ENCODE measurements around the gene GARRE1. TPM values are rescaled to one million over a fixed set of nuclear protein-coding genes. Genes with fewer than 3 reads are reported as not detected.
A peak's percentile ranks its signal among the peaks of the same experiment; 100 is the strongest.
"Not testable (repeated sequence)": the region's sequence is repeated elsewhere in the genome, so short reads cannot be mapped to it uniquely, and the experiment has no call there.

The GARRE1 gene
- total RNA-seq, 1 donor from 2014 or later, result 10.0 TPM

DNA sequence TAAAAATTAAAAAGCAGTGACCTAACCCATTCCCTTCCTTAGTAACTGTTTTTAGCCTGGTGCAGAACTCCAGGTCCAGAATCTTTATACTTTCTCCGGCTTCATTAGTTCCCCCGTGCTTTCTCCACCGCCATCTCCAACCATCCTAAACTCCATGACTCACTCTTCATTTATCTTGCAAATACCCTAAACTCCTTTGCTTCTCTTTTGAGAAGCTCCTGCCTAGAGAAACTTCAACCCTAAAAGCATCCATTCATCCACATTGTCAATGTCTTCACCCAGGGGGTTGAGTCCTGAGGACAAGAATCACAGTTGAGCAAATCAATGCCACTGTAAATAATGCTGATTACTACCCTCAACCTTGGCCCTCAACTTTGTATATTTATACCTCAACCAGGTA lies 17.1 kb upstream of the GARRE1 start:
- Mint-ChIP-seq H3K36me3 (ENCODE audit: low read depth) (peaks cover 11% of the 10 kb centered on the region), H3K27ac (no peak overlapping the region), H3K27me3 (ENCODE audit: low read depth) (no peaks in the 10 kb centered on the region), H3K4me3 (ENCODE audit: low read depth) (no peak overlapping the region), H3K4me1 (ENCODE audit: low read depth) (peaks cover 10% of the 10 kb centered on the region), H3K9me3 (no peaks in the 10 kb centered on the region)
- no peak for DNase-seq (ENCODE audit: low spot score)
- intact Hi-C loops (cut with micrococcal nuclease), result no loop called here

DNA sequence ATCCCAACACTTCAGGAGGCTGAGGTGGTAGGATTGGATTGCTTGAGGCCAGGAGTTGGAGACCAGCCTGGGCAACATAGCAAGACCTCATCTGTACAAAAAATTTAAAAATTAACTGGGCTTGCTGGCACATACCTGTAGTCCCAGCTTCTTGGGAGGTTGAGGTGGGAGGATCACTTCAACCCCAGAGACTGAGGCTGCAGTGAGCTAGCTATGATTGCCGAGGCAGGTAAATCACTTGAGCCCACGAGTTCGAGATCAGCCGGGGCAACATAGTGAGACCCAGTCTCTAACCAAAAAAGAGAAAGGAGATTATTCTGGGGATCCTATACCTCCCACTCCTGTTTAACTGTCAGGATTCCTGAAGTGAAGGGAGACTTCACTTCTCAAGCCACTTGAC lies 16.4 kb upstream of the GARRE1 start:
- Mint-ChIP-seq H3K27ac (no peak overlapping the region), H3K4me3 (ENCODE audit: low read depth) (no peak overlapping the region), H3K36me3 (ENCODE audit: low read depth) (peaks cover 9% of the 10 kb centered on the region), H3K9me3 (no peaks in the 10 kb centered on the region), H3K4me1 (ENCODE audit: low read depth) (peaks cover 3% of the 10 kb centered on the region), H3K27me3 (ENCODE audit: low read depth) (no peaks in the 10 kb centered on the region)
- DNase-seq (ENCODE audit: low spot score), result no peak
- intact Hi-C loops (cut with micrococcal nuclease), result no loop called here

DNA sequence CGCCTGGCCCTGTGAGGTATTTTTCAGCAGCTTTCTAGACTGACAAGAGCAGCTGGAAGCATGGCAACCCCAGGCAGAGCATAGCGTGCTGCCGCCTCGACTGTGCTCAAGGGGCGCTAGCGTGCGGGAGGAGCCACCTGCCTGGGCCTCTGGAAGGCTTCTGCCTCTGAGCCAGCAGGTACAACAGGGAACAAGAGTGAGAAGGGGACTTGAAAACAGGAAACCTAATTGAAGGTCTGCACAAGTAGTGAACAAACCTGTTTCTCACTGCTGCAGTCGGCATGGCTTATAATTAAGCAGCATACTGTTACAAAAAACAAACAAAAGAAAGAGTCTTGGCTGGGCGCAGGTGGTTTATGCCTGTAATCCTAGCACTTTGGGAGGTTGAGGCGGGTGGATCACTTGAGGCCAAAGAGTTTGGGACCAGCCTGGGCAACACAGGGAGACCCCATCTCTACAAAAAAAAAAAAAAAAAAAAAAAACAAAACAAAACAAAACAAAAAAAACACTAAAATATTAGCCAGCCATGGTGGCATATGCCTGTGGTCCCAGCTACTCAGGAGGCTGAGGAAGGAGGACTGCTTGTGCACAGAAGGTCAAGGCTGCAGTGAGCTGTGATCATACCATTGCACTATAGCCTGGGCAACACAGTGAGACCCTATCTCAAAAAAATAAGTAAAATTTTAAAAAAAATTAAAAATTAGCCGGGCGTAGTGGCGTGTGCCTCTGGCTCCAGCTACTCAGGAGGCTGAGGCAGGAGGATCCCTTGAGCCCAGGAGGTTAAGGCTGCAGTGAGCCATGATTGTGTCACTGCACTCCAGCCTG lies 12.6 kb upstream of the GARRE1 start:
- Mint-ChIP-seq H3K9me3 (no peaks in the 10 kb centered on the region), H3K4me3 (ENCODE audit: low read depth) (no peak overlapping the region), H3K27me3 (ENCODE audit: low read depth) (no peaks in the 10 kb centered on the region), H3K36me3 (ENCODE audit: low read depth) (no peaks in the 10 kb centered on the region), H3K4me1 (ENCODE audit: low read depth) (no peaks in the 10 kb centered on the region), H3K27ac (no peak overlapping the region)
- intact Hi-C loops (cut with micrococcal nuclease), result no loop called here
- no peak for DNase-seq (ENCODE audit: low spot score)

DNA sequence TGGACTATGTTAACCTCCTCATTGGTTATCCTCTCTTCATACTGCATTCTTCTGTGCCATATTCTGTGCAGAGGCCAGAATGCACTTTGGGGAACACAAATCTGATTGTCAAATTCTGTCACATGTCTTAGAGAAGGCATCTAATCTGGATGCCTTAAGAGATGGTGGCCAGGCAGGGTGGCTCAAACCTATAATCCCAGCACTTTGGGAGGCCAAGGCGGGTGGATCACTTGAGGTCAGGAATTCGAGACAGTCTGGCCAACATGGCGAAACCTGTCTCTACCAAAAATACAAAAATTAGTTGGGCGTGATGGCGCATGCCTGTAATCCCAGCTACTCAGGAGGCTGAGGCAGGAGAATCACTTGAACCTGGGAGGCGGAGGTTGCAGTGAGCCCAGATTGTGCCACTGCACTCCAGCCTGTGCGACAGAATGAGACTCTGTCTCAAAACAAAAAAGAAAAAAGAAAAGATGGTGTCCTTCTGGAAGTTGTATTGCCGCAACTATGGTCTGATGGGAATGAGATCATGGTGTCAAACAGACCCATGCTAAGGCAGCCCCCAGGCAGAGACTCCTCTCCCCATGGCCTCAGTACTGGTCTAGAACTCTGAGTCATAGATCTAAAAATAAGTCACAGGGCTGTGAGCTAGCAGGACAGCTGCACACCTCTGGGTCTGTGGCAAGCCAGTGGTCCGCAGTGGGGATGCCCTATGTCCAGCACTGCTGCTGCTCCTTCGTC lies 11.0 kb upstream of the GARRE1 start:
- H3K36me3 Mint-ChIP-seq (ENCODE audit: low read depth); DNase-seq (ENCODE audit: low spot score); H3K27ac Mint-ChIP-seq; intact Hi-C loops (cut with micrococcal nuclease); H3K27me3 Mint-ChIP-seq (ENCODE audit: low read depth); H3K9me3 Mint-ChIP-seq; H3K4me1 Mint-ChIP-seq (ENCODE audit: low read depth); H3K4me3 Mint-ChIP-seq (ENCODE audit: low read depth): not testable (repeated sequence)

DNA sequence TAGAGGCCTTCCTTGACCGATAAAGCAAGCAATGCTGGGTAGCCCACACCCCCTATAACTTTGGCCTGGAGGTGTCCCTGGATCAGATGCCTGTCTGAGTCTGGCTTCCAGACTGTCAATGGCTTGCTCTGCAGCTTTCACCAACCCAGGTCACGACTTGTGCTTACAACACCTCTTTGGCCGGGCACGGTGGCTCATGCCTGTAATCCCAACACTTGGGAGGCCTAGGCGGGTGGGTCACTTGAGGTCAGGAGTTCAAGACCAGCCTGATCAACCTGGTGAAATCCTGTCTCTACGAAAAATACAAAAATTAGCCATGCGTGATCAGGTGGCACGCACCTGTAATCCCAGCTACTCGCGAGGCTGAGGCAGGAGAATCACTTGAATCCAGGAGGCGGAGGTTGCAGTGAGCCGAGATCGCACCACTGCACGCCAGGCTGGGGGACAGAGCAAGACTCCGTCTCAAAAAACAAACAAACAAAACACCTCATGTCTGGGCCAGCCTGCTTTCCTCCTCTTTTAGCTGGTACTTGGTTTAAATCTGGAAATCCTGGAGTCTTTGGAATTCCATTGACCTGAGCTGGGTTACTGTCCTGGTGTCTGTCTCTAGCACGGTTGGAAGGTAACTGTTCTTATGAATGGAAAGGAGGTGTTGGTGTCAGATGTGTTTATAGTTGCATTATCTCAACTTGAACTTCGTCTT lies 10.3 kb upstream of the GARRE1 start:
- Mint-ChIP-seq H3K9me3 (no peaks in the 10 kb centered on the region), H3K27me3 (ENCODE audit: low read depth) (no peaks in the 10 kb centered on the region), H3K4me1 (ENCODE audit: low read depth) (no peaks in the 10 kb centered on the region), H3K4me3 (ENCODE audit: low read depth) (no peak overlapping the region), H3K36me3 (ENCODE audit: low read depth) (no peaks in the 10 kb centered on the region), H3K27ac (no peak overlapping the region)
- intact Hi-C loops (cut with micrococcal nuclease), result no loop called here
- DNase-seq (ENCODE audit: low spot score), result no peak

DNA sequence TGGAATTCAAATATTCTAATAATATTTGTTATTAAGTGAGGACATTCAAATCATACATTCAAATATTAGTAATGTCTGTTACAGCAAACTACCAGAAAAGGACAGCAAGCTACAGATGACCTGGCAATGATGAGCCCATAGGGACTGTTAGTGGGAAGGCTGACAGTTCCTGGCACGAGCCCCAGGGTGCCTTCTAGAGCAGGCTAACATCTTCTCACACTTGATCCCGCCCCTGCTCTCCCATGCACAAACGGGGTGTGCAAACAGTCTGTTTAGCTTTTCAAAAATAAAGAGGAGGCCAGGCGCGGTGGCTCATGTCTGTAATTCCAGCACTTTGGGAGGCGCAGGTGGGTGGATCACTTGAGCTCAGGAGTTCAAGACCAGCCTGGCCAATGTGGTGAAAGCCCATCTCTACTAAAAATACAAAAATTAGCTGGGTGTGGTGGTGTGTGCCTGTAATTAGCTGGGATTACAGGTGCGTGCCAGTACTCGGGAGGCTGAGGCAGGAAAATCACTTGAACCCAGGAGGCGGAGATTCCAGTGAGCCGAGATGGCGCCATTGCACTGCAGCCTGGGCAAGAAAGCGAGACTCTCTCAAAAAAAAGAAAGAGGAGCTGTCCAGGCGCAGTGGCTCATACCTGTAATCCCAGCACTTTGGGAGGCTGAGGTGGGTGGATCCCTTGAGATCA lies 9.6 kb upstream of the GARRE1 start:
- no peak overlapping the region for H3K4me3 Mint-ChIP-seq (ENCODE audit: low read depth)
- no peak for DNase-seq (ENCODE audit: low spot score)
- no peak overlapping the region for H3K27ac Mint-ChIP-seq
- H3K27me3 Mint-ChIP-seq (ENCODE audit: low read depth), result no peaks in the 10 kb centered on the region
- H3K36me3 Mint-ChIP-seq (ENCODE audit: low read depth), result no peaks in the 10 kb centered on the region
- H3K4me1 Mint-ChIP-seq (ENCODE audit: low read depth), result no peaks in the 10 kb centered on the region
- no peaks in the 10 kb centered on the region for H3K9me3 Mint-ChIP-seq
- intact Hi-C loops (cut with micrococcal nuclease), result no loop called here

DNA sequence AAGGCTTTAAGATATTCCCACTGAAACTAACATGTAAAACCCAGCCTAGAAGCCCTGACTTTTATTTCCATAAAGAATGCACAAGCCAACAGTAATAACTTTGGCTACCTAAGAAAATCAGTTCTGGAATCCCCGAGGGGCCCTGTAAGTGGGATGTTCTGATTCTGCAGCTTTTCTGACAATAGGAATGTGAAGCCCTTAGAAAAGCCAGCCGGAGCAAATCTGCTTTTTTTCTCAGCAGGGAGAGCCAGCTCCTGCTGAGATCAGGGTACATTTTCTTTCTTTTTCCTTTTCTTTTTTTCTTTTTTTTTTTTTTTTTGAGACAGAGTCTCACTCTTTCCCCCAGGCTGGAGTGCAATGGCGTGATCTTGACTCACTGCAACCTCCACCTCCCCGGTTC lies 8.0 kb upstream of the GARRE1 start:
- no peak overlapping the region for H3K27ac Mint-ChIP-seq
- intact Hi-C loops (cut with micrococcal nuclease), result no loop called here
- no peak overlapping the region for H3K4me3 Mint-ChIP-seq (ENCODE audit: low read depth)
- no peaks in the 10 kb centered on the region for H3K9me3 Mint-ChIP-seq
- H3K36me3 Mint-ChIP-seq (ENCODE audit: low read depth), result no peaks in the 10 kb centered on the region
- DNase-seq (ENCODE audit: low spot score), result no peak
- no peaks in the 10 kb centered on the region for H3K27me3 Mint-ChIP-seq (ENCODE audit: low read depth)
- H3K4me1 Mint-ChIP-seq (ENCODE audit: low read depth), result no peaks in the 10 kb centered on the region

DNA sequence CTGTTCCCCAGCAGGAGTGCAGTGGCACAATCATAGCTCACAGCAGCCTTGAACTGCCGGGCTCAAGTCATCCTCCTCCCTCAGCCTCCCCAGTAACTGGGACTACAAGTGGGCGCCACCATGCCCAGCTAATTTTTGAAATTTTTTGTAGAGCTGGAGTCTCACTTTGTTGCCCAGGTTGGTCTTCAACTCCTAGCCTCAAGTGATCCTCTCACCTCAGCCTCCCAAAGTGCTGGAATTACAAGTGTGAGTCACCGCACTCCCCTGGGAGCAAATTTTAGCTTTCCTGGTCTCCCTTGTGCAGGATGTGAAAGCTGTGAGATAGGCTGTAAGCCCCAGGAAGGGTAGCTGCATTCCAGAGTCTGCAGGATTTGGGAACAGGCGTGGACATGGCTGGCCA lies 5.4 kb upstream of the GARRE1 start:
- Mint-ChIP-seq H3K4me1 (ENCODE audit: low read depth) (peaks cover 2% of the 10 kb centered on the region), H3K27me3 (ENCODE audit: low read depth) (no peaks in the 10 kb centered on the region), H3K36me3 (ENCODE audit: low read depth) (no peaks in the 10 kb centered on the region), H3K4me3 (ENCODE audit: low read depth) (no peak overlapping the region), H3K27ac (no peak overlapping the region), H3K9me3 (no peaks in the 10 kb centered on the region)
- no peak for DNase-seq (ENCODE audit: low spot score)
- intact Hi-C loops (cut with micrococcal nuclease), result no loop called here

DNA sequence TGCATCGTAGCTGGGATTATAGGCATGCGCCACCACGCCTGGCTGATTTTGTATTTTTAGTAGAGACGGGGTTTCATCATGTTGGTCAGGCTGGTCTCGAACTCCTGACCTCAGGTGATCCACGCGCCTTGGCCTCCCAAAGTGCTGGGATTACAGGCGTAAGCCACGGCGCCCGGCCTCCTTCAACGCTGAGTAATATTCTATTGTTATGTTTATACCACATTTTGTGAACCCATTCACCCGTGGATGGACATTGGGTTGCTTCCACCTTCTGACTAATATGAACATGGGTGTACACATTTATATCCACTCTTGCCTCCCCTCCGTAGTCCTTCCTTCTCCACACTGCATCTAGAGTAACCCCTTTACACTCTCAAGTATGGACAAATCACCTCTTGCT lies 1.2 kb upstream of the GARRE1 start:
- H3K9me3 Mint-ChIP-seq; H3K27me3 Mint-ChIP-seq (ENCODE audit: low read depth); H3K36me3 Mint-ChIP-seq (ENCODE audit: low read depth); H3K4me1 Mint-ChIP-seq (ENCODE audit: low read depth); DNase-seq (ENCODE audit: low spot score); intact Hi-C loops (cut with micrococcal nuclease); H3K27ac Mint-ChIP-seq: not testable (repeated sequence)
- H3K4me3 Mint-ChIP-seq (ENCODE audit: low read depth), result peak overlapping the region; percentile 95

DNA sequence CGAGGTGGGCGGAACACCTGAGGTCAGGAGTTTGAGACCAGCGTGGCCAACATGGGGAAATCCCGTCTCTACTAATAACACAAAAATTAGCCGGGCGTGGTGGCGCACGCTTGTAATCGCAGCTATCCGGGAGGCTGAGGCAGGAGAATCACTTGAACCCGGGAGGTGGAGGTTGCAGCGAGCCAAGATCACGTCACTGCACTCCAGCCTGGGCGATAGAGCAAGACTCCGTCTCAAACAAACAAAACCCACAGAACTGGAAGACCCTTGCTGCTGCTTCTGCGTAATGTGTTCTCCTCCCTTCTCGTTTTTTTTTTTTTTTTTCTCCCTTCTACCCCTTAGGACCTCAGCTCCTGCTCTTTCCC lies 691 bp upstream of the GARRE1 start:
- H3K27ac Mint-ChIP-seq, result peak overlapping the region; percentile 93
- not testable (repeated sequence) for H3K36me3 Mint-ChIP-seq (ENCODE audit: low read depth)

DNA sequence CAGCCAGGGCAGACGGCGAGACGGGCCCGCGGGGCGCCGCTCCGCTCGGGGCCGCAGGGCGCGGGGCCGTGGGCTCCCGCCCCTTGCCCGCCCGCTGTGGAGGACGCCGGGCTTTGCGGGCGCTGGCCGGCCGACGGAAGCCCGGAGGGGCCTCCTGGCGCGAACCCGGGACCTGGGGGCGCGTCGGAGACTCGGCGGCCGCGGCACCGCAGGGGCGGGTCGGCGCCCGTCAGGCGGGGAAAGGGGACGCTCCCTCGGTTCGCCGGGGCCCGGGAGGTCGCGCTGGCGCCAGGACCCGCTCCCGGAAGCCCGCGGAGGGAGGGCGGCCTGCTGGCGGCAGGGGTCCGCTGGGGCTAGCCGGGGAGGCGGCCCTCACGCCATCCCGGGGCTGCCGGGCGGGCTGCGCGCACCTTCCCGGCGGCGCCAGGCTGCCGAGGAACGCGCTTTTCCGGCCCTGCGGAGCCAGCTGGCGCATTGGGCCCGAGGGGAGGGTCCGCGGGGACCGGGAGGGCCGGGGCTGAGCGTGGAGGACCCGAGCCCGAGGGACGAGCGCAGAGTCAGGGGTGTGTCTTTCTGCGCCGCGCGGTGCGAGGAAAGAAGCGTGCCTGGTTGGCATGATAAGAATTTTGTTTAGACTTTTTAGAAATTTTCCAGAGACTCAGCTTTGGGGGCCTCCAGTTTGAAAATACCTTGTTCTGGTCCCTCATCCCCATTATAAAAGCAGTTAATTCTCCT lies 511 bp downstream of the GARRE1 start:
- intact Hi-C loops (cut with micrococcal nuclease), result loop anchor here (1.0 kb wide), 1 partner anchor 14 kb away; no protein-coding TSS in a partner anchor
- Mint-ChIP-seq H3K27me3 (ENCODE audit: low read depth) (peaks cover 2% of the 10 kb centered on the region), H3K27ac (no peak overlapping the region), H3K4me3 (ENCODE audit: low read depth) (peak overlapping the region; percentile 77), H3K4me1 (ENCODE audit: low read depth) (peaks cover 5% of the 10 kb centered on the region), H3K9me3 (no peaks in the 10 kb centered on the region), H3K36me3 (ENCODE audit: low read depth) (no peaks in the 10 kb centered on the region)
- peak; percentile 15 for DNase-seq (ENCODE audit: low spot score)

More for the DNA sequence above, 691 bp upstream of the GARRE1 start:
- not testable (repeated sequence) for H3K27me3 Mint-ChIP-seq (ENCODE audit: low read depth); DNase-seq (ENCODE audit: low spot score); H3K9me3 Mint-ChIP-seq; H3K4me1 Mint-ChIP-seq (ENCODE audit: low read depth)
- peak overlapping the region; percentile 95 for H3K4me3 Mint-ChIP-seq (ENCODE audit: low read depth)
- intact Hi-C loops (cut with micrococcal nuclease), result loop anchor here (1.0 kb wide), 1 partner anchor 16 kb away; no protein-coding TSS in a partner anchor

DNA sequence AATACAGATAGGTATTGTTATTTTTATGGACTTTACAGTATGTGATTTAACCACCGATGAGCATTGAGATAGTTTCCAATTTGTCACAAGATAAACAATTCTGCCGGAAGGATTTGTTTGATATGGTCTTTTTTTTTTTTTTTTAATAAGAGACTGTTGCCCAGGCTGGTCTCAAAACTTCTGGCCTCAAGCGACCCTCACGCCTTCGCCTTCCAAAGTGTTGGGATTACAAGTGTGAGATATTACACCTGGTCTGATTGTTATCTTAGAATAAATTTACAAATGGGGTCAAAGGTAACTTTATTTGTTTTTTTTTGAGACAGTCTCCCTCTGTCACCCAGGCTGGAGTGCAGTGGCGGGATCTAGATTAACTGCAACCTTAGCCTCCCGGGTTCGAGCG lies 1.2 kb downstream of the GARRE1 start:
- Mint-ChIP-seq H3K27me3 (ENCODE audit: low read depth) (peaks cover 2% of the 10 kb centered on the region), H3K27ac (no peak overlapping the region), H3K36me3 (ENCODE audit: low read depth) (no peaks in the 10 kb centered on the region), H3K4me3 (ENCODE audit: low read depth) (peak overlapping the region; percentile 77), H3K9me3 (no peaks in the 10 kb centered on the region), H3K4me1 (ENCODE audit: low read depth) (peaks cover 5% of the 10 kb centered on the region)
- no peak for DNase-seq (ENCODE audit: low spot score)
- intact Hi-C loops (cut with micrococcal nuclease), result no loop called here

Measured in activated T-helper 2 cell treated with anti-CD3 and anti-CD28 coated beads, Interferon-gamma antibody, Interleukin-2, Interleukin-4, amounts not matched to agents 10 μg/mL and 5 μg/mL and 100 μg/mL, durations not matched to agents 14 hours and 24 hours and 36 hours (primary cell).